SW 1271 (cell line): ENCODE data around the gene CDH15.
A peak's percentile ranks its signal among the peaks of the same experiment; 100 is the strongest.
"Not testable (repeated sequence)": the region's sequence is repeated elsewhere in the genome, so short reads cannot be mapped to it uniquely, and the experiment has no call there.

Experiments used
- DNase-seq, 2 experiments: peaks; one replicate each; lab custom pipeline; 2025; lab: John Stamatoyannopoulos, UW

CDH15 gene

GRCh38 chr16:89233678-89234490, 62.3 kb downstream of the CDH15 start:
- no peak for DNase-seq

GRCh38 chr16:89237733-89238132, 66.2 kb downstream of the CDH15 start:
- no peak for DNase-seq

- peak; percentile 36 to 89 for DNase-seq
Measured at GRCh38 chr16:89241187-89242007, 69.8 kb downstream of the CDH15 start.

- DNase-seq = no peak
Measured at GRCh38 chr16:89242795-89243200, 71.2 kb downstream of the CDH15 start.

DNA sequence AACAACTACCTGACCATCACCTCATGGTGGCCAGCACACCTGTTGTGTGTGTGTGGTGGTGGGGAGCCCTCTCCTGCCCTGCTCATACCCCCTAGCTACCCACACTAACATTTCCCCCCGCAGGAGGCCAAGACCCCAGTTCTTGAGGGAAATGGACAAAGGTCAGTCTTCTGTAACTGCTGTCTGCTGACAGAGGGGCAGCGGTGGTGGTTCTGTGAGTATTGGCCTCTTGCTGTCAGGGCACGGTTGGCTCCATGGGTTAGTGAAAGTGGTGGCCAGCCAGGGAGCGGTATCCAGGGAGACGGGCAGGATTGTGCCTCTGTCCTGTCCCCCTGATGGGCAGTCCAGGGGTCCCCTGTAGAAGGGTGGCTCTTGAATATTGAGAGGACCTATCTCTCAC, 72.1 kb downstream of the CDH15 start:
- DNase-seq = no peak

DNA sequence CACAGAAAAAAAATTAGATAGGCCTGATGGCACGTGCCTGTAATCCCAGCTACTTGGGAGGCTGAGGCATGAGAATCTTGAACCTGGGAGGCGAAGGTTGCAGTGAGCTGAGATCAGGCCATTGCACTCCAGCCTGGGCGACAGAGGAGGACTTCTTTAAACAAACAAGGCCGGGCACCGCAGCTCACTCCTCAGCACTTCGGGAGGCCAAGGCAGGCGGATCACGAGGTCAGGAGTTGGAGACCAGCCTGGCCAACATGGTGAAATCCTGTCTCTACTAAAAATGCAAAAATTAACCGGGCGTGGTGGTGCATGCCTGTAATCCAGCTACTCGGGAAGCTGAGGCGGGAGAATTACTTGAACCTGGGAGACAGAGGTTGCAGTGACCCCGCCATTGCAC, 72.7 kb downstream of the CDH15 start:
- not testable (repeated sequence) for DNase-seq

DNA sequence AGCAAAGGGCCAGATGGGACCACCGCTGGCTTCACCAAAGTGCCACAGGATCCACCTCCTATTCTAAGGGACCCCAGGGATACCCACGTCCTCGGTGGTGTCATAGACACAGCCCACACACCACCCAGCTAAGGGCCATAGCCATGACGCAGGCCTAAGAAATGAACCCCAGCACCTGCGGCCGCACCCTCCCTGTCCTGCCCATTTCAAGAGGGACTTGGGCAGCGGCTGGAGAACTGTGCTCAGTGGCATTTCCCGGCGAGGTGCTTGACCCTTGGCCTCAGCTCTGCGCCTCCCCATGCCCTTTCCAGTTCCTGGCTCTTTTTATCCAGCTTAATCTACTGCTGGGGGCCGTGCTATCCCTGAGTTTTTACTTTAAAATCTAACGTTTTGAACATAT, 73.2 kb downstream of the CDH15 start:
- DNase-seq = no peak
